NCI-H446 (cell line): ENCODE data around the gene SLC34A3.
"Not testable (repeated sequence)": the region's sequence is repeated elsewhere in the genome, so short reads cannot be mapped to it uniquely, and the experiment has no call there.

Experiments used
- DNase-seq, 2 experiments: peaks; one replicate each; lab custom pipeline; 2025; lab: John Stamatoyannopoulos, UW

The SLC34A3 gene

DNA sequence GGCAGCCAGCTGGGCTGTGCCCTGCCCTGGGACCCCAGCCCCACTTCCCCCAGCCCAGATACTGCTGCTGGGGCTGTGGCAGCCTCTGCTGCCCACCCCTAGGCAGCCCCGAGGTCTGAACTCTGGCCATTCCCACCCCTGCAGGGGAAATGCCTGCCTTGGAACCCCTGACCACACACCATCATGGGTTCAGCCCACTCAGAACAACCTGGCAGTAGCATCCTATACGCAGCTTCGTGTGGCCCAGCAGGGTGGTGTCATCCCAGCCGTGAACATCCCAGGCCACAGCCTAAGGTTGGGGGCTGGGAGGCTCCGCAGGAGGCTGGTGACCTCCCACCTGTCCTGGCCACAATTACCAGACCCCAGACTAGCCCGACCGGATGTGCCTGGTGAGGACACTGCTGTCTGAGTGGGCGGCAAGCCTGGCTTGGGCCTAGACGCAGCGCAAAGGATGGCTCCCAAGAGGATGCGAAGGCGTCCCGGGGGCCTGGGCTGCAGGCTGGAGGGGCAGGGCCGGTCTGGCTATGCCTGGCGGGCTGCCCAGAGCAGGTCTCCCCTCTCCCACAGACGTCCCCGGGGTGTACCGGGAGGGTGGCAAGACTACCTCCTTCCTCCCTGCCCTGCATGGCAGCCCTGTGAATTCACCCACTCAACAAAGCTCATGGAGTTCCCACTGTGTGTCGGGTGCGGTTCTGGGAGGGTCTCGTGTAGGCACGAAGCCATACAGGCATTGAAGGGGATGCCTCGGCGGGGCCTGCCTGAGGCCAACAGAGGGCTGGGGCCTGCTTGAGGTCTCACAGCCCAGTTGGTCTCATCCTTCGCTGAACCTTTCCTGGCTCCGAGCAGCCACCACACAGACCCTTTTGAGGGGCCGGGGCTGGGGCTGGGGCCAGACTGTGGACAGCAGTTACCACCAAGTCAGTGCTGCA lies 1.5 kb upstream of the SLC34A3 start:
- DNase-seq: no peak

DNA sequence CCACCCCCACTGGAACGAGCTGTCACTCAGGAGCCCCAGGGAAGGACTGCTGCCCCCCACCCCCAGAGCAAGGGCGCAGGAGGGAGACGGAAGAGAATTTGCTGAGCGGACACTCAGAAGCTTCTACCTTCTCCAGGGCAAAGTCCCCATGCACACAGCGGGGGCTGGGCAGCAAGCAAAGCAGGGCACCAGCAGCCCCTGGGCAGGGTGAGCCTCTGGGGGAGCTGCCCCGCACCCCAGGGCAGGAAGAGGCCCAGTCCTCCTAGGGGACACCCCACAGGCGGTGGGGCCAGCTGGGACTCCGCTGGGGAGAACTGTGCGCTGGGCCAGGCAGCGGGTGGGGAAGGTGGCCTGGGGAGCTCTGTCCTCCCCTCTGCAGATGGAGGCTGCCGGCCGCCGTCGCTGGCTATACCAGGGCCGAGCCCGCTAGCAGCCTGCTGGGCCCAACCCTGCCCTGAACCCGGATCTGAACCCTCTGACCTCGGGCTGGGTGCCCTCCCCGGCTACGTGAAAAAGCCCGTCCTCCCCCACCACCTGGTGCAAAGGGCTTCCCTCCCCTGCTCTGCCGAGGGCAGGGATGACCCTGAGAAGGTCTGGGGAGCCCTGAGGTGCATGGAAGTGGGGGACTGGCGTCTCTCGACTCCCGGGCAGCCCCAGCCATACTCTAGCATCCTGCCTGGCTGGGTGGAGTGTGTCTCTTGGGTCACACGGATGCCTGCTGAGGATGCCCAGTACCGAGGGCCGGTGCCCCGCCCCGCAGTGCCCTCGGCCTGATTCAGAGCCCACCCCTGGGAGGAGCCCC lies 597 bp upstream of the SLC34A3 start:
- DNase-seq: no peak

- no peak for DNase-seq
These were observed 805 bp downstream of the SLC34A3 start for GRCh38 chr9:137231372-137232039.

- no peak for DNase-seq
These were observed 1.4 kb downstream of the SLC34A3 start for GRCh38 chr9:137232101-137232500.

DNA sequence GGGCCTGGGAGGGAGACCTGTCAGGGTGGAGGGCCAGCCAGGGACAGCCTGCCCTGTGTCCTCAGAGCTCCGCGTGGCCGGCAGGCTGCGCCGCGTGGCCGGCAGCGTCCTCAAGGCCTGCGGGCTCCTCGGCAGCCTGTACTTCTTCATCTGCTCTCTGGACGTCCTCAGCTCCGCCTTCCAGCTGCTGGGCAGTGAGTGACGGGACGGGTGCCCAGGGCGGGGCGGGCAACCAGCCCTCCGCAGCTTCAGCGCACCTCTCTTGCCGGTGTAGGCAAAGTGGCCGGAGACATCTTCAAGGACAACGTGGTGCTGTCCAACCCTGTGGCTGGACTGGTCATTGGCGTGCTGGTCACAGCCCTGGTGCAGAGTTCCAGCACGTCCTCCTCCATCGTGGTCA lies 1.8 kb downstream of the SLC34A3 start:
- no peak for DNase-seq

DNA sequence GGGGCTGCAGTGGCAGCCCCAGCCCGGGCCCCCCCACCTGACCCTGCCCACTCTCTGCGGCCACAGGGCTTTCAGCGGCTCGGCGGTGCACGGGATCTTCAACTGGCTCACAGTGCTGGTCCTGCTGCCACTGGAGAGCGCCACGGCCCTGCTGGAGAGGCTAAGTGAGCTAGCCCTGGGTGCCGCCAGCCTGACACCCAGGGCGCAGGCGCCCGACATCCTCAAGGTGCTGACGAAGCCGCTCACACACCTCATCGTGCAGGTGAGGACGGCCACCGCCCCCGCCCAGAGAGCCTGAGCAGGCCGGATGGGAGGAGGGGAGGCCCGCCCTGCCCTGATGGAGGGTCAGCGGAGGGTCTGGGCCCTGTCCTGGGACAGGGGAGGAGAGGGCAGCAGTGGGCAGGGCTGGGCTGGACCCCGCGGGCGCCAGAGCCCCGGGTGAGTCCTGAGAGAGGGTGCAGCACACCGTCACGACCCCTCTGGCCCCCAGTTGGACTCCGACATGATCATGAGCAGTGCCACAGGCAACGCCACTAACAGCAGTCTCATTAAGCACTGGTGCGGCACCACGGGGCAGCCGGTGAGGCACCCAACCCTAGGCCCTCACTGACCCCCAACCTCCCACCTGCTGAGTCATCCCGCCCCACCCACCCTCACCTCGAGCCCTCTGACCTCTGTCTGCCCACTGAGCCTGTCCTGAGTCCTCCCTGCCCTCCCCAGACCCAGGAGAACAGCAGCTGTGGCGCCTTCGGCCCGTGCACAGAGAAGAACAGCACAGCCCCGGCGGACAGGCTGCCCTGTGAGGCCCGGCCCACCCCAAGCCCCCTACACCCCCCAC lies 2.7 kb downstream of the SLC34A3 start:
- DNase-seq: no peak

GRCh38 chr9:137234055-137234697 lies 3.5 kb downstream of the SLC34A3 start:
- DNase-seq: no peak

- DNase-seq: no peak
These were observed 4.2 kb downstream of the SLC34A3 start for GRCh38 chr9:137234758-137235423.

DNA sequence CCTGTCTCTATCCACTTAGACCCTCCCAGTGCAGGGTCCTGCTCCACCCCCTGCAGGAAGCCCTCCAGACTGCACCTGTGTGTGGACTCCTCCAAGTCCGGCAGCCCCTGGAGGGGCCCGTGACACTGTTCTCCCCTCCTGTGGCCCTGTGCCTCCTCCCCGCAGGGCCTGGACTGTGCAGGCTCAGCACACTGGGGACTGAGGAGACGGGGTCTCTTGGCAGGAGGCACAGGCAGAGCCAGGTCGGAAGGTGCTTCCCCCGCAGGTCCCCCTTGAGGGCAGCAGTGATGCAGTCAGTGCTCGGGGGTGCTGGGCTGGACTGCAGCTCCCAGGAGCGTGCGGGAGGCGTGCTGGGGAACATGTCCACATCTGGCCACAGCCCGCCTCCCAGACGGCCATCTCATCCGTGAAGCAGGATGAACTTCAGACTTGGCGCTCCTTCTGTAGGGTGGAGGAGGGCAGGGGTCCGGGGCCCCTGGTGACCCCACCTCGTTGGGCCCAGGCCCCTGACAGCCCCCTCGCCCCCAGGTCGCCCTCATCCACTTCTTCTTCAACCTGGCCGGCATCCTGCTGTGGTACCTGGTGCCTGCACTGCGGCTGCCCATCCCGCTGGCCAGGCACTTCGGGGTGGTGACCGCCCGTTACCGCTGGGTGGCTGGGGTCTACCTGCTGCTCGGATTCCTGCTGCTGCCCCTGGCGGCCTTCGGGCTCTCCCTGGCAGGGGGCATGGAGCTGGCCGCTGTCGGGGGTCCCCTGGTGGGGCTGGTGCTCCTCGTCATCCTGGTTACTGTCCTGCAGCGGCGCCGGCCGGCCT lies 4.9 kb downstream of the SLC34A3 start:
- no peak for DNase-seq

DNA sequence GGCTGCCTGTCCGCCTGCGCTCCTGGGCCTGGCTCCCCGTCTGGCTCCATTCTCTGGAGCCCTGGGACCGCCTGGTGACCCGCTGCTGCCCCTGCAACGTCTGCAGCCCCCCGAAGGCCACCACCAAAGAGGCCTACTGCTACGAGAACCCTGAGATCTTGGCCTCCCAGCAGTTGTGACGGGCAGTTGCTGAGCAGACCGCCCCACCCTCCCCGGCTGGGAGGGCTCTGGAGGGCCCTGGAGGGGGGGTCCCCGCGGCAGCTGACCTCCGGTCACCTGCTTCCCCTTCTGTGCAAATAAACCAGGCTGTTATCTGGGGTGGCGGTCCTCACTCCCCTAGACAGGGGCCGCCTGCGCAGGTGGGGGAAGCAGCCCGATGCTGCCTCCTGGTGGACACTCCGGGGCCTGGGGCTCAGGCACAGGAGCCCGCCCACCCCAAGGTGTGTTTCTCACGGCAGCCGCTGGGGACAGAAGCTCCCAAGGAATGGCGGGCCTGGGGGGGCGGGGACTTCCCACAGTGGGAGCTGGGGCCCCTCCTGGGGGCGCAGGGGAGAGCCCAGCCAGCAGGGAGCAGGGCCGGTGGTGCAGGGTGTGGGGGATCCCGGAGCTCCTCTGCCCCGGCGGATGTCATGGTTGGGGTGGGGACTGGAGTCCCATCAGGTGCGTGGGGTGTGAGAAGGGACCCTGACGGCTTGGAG lies 5.7 kb downstream of the SLC34A3 start:
- peak; percentile 28 to 68 for DNase-seq

DNA sequence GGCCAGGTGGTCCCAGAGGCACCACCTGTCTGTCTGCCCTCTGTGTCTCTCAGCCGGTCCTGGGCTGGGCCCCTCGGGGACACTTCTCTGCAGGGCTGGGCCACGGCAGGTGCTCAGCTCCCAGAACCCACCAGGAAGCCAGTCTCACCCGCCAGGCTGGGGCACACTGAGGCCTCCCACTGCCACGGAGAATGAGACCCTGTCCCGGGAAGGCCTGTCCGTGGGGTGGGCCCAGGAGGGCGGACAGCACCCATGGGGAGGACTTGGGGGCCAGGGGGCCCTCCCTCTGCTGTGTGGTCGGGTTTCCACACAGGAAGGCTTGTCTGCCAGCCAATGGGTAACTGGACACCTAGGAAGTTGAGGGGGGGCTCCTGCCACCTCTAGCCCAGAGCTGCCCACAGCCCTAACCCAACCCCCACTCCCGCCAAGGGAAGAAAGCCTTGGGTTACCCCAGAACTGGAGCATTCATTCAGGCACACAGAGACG lies 6.3 kb downstream of the SLC34A3 start:
- no peak for DNase-seq

DNA sequence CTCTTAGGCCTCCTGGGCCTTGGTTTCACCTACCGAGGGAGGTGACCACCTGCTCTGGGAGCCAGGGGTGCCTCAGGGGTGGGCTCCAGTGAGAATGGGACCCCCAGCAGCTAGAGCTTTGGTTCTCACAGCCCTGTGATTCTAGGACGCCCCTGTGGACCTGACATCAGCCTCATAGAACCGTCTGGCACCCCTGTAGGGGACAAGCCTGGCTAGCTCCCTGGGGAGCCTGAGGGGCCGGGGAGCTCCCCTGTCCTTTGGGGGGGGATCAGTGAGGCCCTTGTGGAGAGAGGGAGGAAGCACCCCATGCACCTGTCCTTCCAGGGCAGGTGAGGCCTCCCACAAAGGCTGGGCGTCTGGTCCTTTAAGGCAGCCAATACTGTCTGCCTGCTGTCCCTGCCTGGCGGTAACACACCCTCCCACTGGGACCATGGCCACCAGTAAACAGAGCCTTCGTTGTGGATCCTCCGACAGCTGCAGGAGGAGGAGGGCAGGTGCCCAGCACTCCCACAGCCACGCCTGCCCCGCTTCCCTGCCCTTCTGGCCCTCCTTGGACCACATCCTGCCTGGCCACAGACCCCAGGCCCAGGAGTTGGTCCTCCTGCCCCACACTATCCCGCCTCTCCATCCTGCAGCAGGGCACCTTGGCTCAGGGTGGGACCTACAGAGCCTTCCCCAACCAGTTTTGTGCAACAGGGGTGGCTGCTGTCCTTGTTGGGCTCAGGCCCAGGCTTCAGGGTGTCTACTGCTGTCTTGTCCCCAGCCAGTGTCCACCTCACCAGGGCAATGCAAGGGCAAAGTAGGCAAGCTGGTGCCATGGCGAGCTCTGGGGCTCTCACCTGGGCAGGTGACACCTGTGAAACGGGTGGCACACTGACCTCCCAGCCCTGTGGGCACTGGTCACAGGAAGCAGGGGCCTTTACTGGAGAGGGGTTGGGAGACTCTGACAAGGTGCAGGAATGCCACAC lies 7.3 kb downstream of the SLC34A3 start:
- no peak for DNase-seq

DNA sequence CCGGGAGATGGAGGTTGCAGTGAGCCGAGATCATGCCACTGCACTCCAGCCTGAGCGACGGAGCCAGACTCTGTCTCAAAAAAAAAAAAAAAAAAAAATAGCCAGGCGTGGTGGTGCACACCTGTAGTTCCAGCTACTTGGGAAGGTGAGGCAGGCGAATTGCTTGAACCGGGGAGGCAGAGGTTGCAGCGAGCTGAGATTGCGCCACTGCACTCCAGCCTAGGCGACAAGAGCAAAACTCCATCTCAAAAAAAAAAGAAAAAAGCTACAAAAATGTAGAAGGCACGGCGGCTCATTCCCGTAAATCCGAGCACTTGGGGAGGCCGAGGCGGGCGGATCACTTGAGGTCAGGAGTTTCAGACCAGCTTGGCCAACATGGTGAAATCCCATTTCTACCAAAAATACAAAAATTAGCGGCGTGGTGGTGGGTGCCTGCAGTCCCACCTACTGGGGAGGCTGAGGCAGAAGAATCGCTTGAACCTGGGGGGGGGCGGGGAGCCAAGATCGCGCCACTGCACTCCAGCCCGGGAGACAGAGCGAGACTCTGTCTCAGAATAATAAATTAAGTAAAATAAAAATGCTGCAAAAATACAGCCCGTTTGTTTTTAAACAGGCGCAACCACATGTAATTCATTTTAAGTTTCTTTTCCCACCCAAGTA lies 9.0 kb downstream of the SLC34A3 start:
- not testable (repeated sequence) for DNase-seq

DNA sequence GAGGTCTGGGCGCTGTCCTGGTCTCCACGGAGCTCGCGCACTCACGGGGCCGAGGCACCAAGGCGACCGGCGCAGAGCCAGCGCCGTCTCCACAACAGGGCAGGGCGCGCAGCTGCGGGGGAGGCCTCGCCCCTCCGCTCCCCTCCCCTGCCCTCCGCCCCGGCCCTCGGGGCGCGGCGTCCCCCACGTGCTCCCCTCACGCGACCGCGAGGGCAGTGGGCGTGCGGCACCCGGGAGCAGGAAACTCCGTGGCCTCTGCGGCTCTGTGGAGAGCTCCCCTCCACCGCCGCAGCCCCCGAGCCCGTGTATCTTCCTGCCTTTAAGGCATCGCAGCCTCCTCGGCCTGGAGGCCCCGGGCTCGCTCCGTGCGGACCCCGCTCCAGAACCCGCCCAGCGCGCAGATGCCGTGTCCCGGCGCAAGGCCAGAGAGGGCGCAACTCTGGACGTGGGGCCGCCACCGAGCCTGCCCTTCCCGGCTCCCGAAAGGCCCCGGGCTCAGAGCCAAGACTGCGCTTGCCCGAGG lies 9.7 kb downstream of the SLC34A3 start:
- peak in 1 of 2 experiments; percentile 55 for DNase-seq

DNA sequence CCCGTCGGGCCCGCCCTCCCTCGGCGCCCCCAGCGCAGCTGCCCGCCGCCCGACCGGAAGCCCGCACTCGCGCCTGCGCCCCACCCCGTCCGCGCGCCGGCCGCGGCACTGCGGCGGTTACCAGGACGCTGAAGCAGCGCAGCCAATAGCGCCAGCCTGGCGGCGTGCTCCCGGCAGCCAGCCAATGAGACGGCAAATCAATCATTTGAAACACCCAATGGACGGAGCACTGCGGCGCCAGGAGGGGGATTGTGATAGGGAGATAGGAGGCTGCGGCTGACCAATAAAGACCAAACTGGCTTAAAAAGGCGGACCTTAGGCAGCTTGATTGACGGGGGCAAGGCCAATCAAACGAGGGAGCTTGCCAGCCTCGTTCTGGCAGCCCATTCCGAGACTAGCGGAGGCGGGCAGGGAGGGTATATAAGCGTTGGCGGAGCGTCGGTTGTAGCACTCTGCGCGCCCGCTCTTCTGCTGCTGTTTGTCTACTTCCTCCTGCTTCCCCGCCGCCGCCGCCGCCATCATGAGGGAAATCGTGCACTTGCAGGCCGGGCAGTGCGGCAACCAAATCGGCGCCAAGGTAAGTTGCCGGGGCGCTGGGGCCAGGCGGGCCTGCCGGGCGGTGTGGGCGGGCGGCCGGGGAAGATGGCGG lies 10.3 kb downstream of the SLC34A3 start, which contains the start of gene TUBB4B:
TUBB4B (plus strand) TSS at position 447 of the 649 bp plus-strand sequence; CDS start at position 521, 74 bp downstream.
- DNase-seq: peak; percentile 95 to 98
